ENCODE data around the gene PTCSC3.

PTCSC3 gene

DNA sequence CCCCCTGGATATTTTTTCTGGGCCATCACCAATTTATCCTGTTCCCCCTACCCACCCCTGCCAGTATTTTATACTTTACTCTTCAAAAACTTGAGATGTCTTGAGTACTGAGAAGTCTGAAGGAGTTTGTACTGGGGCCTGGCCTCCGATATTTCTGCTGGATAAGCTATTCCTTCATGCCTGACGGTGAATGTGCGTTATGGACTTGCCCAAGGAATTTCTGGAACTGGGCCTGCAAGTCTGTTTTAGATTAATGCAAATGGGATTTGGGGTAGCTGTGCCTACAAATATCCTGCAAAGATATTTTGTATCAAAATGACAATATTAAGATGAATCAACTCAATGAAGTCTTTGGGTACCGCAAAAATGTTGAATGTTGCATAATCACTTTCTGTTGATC, at the start of gene PTCSC3:
Gene PTCSC3, minus strand, starts transcription at position 199 of the 400 bp plus-strand sequence.
- DNase-seq: no peak

DNA sequence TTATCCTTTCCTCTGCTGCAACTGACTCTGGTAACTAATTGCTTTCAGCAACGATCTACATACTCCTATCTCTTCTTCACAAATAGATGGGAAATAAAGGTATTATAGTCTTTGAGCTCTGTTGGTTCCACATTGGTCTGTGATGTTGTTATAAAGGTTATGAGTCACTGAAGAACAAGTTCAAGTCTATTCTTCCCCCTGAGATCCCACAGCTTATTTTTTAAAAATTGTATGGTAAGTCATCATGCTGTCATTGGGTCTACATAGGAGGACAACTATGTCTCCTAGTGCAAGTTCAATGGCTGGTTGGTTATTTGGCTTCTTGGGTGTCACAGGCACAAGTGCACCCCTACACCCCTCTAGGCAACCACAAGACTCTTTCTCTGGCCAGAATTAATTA, 49.6 kb upstream of the PTCSC3 start:
- no peak for DNase-seq

DNA sequence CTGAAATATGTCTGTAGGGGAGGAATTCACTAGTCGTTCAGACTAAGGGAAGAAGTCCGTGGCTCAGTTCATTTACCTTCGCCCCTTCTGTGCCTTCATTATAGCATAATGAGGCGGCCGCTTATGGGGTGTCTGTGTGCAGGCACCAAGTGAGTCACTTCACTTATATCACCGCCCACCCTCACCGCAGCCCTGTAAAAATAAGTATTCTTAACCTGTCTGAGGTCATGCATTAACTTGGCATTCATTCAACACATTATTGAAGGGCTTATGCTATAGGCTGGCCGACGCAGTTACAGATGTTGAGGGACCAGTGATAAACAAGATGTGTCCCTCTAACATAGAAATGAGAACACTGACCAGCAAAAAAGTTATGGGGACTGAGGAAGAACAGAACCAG, 47.7 kb upstream of the PTCSC3 start:
- DNase-seq: no peak

DNA sequence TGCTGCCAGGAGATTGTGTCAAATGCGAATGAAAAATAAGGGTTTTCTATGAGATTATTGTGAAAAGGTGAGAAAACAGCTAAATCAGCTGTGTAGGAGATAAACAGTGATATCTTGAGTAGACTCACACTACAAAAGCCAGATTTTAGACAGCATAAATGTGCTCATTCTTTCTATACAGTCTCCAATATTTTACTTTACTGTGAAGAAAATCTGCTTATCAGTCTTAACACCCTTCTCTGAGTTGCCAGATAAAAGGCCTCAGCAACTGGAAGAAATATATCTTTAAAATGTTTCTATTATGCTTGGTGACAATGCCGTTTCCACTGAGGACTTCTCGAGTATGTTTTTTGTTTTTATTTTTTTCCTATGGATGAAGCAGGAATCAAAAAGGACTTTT, 47.0 kb upstream of the PTCSC3 start:
- DNase-seq: no peak

GRCh38 chr14:36222952-36223468, 46.5 kb upstream of the PTCSC3 start:
- no peak for DNase-seq

GRCh38 chr14:36222337-36222736, 45.8 kb upstream of the PTCSC3 start:
- DNase-seq: no peak

DNA sequence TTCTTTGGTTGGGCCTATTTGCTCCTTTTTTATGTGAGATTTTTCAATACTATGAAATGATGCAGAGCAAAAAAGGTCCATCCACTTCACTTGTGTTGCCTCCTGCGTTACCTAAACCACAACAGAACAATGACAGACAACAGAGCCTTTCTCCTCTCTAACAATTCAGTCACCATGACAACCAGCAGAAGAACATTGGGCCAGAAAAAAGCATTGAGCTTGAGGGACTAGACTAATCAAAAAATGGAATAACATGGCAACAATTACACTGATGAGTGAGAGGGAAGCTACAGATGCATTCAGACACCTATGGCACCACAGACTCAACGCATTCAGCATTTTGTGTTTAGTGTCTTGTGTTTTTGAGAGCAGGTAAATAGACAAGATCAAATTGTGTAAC, 44.6 kb upstream of the PTCSC3 start:
- DNase-seq: no peak

- DNase-seq: no peak
Measured at GRCh38 chr14:36217732-36218131, 41.2 kb upstream of the PTCSC3 start.

GRCh38 chr14:36217027-36217426, 40.5 kb upstream of the PTCSC3 start:
- DNase-seq: no peak

DNA sequence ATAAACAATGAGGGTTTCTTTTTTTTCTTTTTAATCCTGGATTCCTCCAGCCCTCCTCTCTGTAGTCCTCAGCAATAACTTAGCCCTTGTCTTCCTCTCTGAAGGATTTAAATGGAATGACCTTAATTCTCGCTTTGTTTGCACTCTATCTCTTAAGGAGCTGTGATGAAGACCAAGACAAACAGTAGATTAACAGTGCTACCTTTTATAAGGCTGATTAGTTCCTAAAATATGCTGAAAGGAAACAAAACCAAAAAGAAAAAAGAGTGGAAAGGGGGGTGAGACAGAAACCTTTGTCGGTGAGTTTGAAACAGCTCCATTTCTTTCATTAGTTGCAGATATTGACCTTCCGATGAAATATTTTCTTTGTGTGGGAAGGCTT, 38.7 kb upstream of the PTCSC3 start:
- DNase-seq: no peak

- DNase-seq: no peak
Measured at GRCh38 chr14:36214476-36215216, 38.1 kb upstream of the PTCSC3 start.

DNA sequence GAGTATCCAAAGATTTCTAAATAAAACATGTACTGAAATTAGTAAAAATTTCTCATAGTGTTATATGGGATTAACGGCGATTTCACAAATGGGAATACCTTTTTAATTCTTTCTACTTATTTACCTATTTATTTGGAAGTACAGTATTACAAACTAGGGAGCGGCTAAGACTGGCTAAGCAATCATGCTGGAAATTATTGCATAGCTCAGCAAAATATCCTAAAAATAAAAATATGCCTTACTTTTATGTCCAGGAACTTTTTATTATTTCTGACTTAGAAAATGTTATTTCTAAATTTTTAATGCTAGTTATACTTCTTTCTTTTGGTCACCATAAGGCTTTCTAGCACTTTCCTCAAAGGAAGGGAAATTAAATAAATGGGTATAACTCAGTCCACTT, 36.5 kb upstream of the PTCSC3 start:
- DNase-seq: no peak

DNA sequence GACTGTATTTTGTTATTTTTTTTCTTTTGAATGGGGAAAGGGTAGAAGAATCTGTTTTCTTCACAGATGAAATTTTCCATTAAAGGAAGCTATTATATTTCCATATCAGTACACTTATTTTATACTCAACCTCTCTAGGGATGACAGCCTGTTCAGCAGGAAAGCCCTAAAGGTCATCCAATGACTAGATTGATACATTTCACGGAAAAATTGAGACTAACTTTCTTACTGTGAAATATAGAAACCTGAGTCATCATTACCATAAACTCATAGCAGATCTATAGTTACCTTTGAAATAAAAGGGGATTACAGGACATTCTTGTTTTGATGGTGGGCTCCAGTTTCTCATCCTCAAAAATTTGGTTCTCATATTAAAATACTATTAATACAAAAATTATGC, 36.1 kb upstream of the PTCSC3 start:
- no peak for DNase-seq

GRCh38 chr14:36208690-36209278, 32.3 kb upstream of the PTCSC3 start:
- peak; percentile 33 for DNase-seq

DNA sequence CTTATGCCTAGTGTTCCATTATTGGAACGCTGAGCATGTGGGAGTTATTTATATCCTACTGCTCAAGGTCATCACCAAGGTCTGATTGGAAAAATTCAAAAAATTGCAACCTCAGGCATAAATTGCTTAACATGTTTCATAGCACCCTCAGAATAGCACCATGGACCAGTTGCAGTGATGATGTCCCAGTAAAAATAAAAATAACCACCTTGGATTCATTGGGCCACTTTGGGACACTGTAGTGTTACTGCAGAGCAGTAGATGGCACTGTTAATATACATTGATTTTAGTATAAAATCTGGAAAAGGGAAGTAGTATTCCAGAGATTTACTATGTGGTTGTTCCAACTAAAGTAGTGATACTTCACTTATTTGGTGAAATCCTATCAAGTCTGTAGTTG, 31.0 kb upstream of the PTCSC3 start:
- no peak for DNase-seq

GRCh38 chr14:36204461-36205073, 28.0 kb upstream of the PTCSC3 start:
- no peak for DNase-seq

DNA sequence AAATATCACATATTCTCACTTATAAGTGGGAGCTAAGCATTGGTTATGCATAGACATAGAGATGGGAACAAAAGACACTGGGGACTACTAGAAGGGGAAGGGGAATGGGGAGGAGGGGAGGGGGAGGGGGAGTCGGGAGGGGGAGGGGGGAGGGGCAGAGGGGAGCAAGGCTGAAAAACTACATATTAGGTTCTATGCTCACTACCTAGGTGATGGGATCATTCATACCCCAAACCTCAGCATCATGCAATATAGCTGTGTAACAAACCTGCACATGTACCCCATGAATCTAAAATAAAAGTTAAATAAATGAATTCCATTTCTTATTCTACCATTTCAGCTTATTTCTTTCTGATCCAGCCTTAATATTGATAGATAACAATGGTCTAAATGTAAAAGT, 21.9 kb upstream of the PTCSC3 start:
- no peak for DNase-seq

DNA sequence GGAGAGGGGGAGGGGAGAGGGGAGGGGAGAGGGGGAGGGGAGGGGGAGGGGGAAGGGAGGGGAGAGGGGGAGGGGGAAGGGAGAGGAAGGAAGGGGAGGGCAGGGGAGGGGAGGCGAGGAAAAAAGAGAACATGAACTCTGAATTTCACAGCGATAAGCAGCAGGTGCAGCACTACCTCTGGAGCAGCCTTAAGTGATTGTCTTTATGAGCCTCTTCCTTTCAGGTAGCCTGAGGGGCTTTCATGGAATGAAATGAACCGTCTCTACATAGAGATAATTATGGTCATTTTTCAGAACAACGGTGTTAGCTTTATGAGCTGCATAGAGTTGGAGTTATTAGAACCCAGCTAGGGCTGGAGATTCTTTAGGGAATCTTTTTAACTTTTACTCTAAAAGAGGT, 18.1 kb upstream of the PTCSC3 start:
- no peak for DNase-seq

GRCh38 chr14:36192530-36192929, 16.0 kb upstream of the PTCSC3 start:
- no peak for DNase-seq

GRCh38 chr14:36183402-36183801, 6.9 kb upstream of the PTCSC3 start:
- DNase-seq: no peak

DNA sequence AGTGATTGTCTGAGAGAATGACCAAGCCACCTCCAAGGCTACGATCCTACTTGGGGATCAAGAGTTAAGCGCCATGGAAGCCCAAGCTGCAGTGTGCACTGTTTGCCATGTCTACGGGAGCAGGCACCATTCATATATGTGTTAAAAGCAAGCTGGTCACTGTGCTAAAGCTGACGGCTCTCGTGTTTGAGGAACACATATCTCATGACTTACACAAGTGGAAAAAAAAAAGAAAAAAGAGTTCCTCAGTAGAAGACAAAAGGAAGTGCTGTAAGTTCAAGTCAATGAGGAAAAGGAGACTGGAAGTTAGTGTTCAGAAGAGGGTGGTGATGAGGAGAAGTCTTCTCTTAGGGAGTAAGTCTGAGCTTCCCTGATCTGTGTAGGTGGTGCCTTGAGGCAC, 4.9 kb upstream of the PTCSC3 start:
- DNase-seq: no peak

DNA sequence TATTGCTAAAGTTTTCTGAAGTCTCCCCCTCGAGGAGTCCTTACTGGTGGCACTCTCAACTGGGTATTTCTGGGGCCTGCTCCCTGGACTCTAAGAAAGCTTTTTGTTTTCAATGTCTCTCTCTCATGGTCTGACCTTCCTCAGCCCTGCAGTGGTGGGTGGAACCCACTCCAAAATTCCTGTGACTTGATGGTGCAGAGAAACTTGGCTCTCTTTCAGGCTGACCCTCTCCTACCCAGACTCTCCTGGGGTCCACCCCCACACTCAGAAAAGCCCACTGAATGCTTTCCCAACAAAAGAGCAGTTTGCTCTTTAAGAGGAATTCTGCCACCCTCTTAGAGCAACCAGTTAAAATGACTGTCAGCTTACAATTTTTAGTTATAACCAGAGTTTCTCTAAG, 967 bp upstream of the PTCSC3 start:
- no peak for DNase-seq

- DNase-seq: no peak
Measured at GRCh38 chr14:36174767-36175424, 1.6 kb downstream of the PTCSC3 start.

GRCh38 chr14:36173161-36173560, 3.4 kb downstream of the PTCSC3 start:
- DNase-seq: no peak
